Measurements from ENCODE around the gene BIRC6. TPM values are rescaled to one million over a fixed set of nuclear protein-coding genes. Genes with fewer than 3 reads are reported as not detected.

The BIRC6 gene
- total and polyA plus RNA-seq, 2 experiments from 2014 or later, result 17.8 to 106 TPM

GRCh38 chr2:32514946-32515345 is 158.1 kb downstream of the BIRC6 start:
- 92% methylated on average over 2 of the region's 2 CpGs for WGBS (ENCODE audit: low lambda C conversion rate, missing lambda C conversion rate)
- no peak overlapping the region for H2AFZ ChIP-seq

DNA sequence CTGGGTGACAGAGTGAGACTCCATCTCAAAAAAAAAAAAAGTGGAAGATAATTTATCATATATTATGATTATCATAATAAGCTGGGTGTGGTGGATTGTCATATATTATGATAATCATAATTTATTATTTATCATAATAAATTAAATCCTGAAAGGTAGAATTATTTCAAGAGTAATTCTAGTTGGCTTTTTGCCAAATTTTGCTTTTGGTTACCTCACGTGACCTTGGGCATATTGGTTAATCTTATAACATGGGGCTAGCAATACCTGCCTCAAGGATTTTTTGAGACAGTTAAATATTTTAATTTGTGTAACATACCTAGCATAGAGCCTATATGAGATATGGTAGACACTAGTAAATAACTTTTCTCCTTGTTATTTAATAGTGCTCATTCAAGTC is 159.7 kb downstream of the BIRC6 start:
- no peaks in the 10 kb centered on the region for H3K4me1 ChIP-seq (ENCODE audit: insufficient read depth)
- TF ChIP-seq CTCF (IDR thresholded peaks at IDR 0.05; ENCODE audit: poor library complexity), result no peak
- no peak for TF ChIP-seq EZH2 (IDR thresholded peaks at IDR 0.05; ENCODE audit: borderline replicate concordance)
- no peak for TF ChIP-seq EZH2phosphoT487 (IDR thresholded peaks at IDR 0.05; ENCODE audit: low read depth, severe bottlenecking, unreplicated experiment)
- H2AFZ ChIP-seq, result no peak overlapping the region
- WGBS (ENCODE audit: low lambda C conversion rate, missing lambda C conversion rate), result 95% methylated on average over 1 of the region's 1 CpG
- no peak overlapping the region for H3K27ac ChIP-seq
- H3K27me3 ChIP-seq, result no peaks in the 10 kb centered on the region
- no peak for DNase-seq (ENCODE audit: low spot score)
- no peaks in the 10 kb centered on the region for H4K20me1 ChIP-seq (ENCODE audit: insufficient read depth, poor library complexity, severe bottlenecking)
- H3K36me3 ChIP-seq (replicated peaks; ENCODE audit: insufficient read depth, low read depth), result no peaks in the 10 kb centered on the region
- H3K4me3 ChIP-seq, result no peak overlapping the region
- no peaks in the 10 kb centered on the region for H3K9me2 ChIP-seq (replicated peaks; ENCODE audit: insufficient read depth)
- H3K79me2 ChIP-seq, result peaks cover 2% of the 10 kb centered on the region
- H3K4me2 ChIP-seq, result no peak overlapping the region
- H3K9me3 ChIP-seq (ENCODE audit: low read depth), result no peaks in the 10 kb centered on the region

More at GRCh38 chr2:32514946-32515345, 158.1 kb downstream of the BIRC6 start:
- no peak overlapping the region for H3K27ac ChIP-seq
- H3K79me2 ChIP-seq, result peaks cover 2% of the 10 kb centered on the region
- H3K9me2 ChIP-seq (replicated peaks; ENCODE audit: insufficient read depth), result no peaks in the 10 kb centered on the region
- no peaks in the 10 kb centered on the region for H3K36me3 ChIP-seq (replicated peaks; ENCODE audit: insufficient read depth, low read depth)
- H3K4me2 ChIP-seq, result no peak overlapping the region
- H3K9me3 ChIP-seq (ENCODE audit: low read depth), result no peaks in the 10 kb centered on the region
- H3K4me1 ChIP-seq (ENCODE audit: insufficient read depth), result no peaks in the 10 kb centered on the region
- no peak for DNase-seq (ENCODE audit: low spot score)
- H3K27me3 ChIP-seq, result no peaks in the 10 kb centered on the region
- no peak overlapping the region for H3K4me3 ChIP-seq
- TF ChIP-seq EZH2 (IDR thresholded peaks at IDR 0.05; ENCODE audit: borderline replicate concordance) (no peak), CTCF (IDR thresholded peaks at IDR 0.05; ENCODE audit: poor library complexity) (no peak), EZH2phosphoT487 (IDR thresholded peaks at IDR 0.05; ENCODE audit: low read depth, severe bottlenecking, unreplicated experiment) (no peak)
- H4K20me1 ChIP-seq (ENCODE audit: insufficient read depth, poor library complexity, severe bottlenecking), result no peaks in the 10 kb centered on the region

- no peaks in the 10 kb centered on the region for H3K36me3 ChIP-seq (replicated peaks; ENCODE audit: insufficient read depth, low read depth)
- no peak overlapping the region for H3K4me2 ChIP-seq
- no peak overlapping the region for H3K4me3 ChIP-seq
- H3K27ac ChIP-seq, result no peak overlapping the region
- TF ChIP-seq EZH2phosphoT487 (IDR thresholded peaks at IDR 0.05; ENCODE audit: low read depth, severe bottlenecking, unreplicated experiment) (no peak), EZH2 (IDR thresholded peaks at IDR 0.05; ENCODE audit: borderline replicate concordance) (no peak), CTCF (IDR thresholded peaks at IDR 0.05; ENCODE audit: poor library complexity) (no peak)
- no peaks in the 10 kb centered on the region for H4K20me1 ChIP-seq (ENCODE audit: insufficient read depth, poor library complexity, severe bottlenecking)
- no peak for DNase-seq (ENCODE audit: low spot score)
- no peaks in the 10 kb centered on the region for H3K9me3 ChIP-seq (ENCODE audit: low read depth)
- no peak overlapping the region for H2AFZ ChIP-seq
- no peaks in the 10 kb centered on the region for H3K9me2 ChIP-seq (replicated peaks; ENCODE audit: insufficient read depth)
- 92% methylated on average over 3 of the region's 3 CpGs for WGBS (ENCODE audit: low lambda C conversion rate, missing lambda C conversion rate)
- no peaks in the 10 kb centered on the region for H3K27me3 ChIP-seq
- no peaks in the 10 kb centered on the region for H3K4me1 ChIP-seq (ENCODE audit: insufficient read depth)
- H3K79me2 ChIP-seq, result no peaks in the 10 kb centered on the region
Observed at GRCh38 chr2:32522770-32523169, 165.9 kb downstream of the BIRC6 start.

- Histone ChIP-seq H3K27me3 (no peaks in the 10 kb centered on the region), H3K4me1 (ENCODE audit: insufficient read depth) (no peaks in the 10 kb centered on the region), H3K27ac (no peak overlapping the region), H3K4me3 (no peak overlapping the region), H3K79me2 (no peaks in the 10 kb centered on the region), H3K4me2 (no peak overlapping the region), H2AFZ (no peak overlapping the region), H4K20me1 (ENCODE audit: insufficient read depth, poor library complexity, severe bottlenecking) (no peaks in the 10 kb centered on the region), H3K36me3 (replicated peaks; ENCODE audit: insufficient read depth, low read depth) (no peaks in the 10 kb centered on the region), H3K9me3 (ENCODE audit: low read depth) (no peaks in the 10 kb centered on the region), H3K9me2 (replicated peaks; ENCODE audit: insufficient read depth) (no peaks in the 10 kb centered on the region)
- 95% methylated on average over 6 of the region's 6 CpGs for WGBS (ENCODE audit: low lambda C conversion rate, missing lambda C conversion rate)
- no peak for TF ChIP-seq EZH2phosphoT487 (IDR thresholded peaks at IDR 0.05; ENCODE audit: low read depth, severe bottlenecking, unreplicated experiment)
- TF ChIP-seq EZH2 (IDR thresholded peaks at IDR 0.05; ENCODE audit: borderline replicate concordance), result no peak
- DNase-seq (ENCODE audit: low spot score), result no peak
Observed at GRCh38 chr2:32523686-32524085, 166.9 kb downstream of the BIRC6 start.
